GM21528 (cell line): Measurements from ENCODE around the gene LRRC74A.

Experiments
- ATAC-seq: cut with Tn5 transposase; IDR thresholded peaks from one replicate; pipeline ENCODE4 v1.9.1; 2021; ENCODE audit warnings: mild to moderate bottlenecking, moderate library complexity; ENCODE audit not compliant: unreplicated experiment, low FRiP score

Gene LRRC74A

GRCh38 chr14:76918256-76918781 is 92.1 kb downstream of the LRRC74A start:
- no peak for ATAC-seq

DNA sequence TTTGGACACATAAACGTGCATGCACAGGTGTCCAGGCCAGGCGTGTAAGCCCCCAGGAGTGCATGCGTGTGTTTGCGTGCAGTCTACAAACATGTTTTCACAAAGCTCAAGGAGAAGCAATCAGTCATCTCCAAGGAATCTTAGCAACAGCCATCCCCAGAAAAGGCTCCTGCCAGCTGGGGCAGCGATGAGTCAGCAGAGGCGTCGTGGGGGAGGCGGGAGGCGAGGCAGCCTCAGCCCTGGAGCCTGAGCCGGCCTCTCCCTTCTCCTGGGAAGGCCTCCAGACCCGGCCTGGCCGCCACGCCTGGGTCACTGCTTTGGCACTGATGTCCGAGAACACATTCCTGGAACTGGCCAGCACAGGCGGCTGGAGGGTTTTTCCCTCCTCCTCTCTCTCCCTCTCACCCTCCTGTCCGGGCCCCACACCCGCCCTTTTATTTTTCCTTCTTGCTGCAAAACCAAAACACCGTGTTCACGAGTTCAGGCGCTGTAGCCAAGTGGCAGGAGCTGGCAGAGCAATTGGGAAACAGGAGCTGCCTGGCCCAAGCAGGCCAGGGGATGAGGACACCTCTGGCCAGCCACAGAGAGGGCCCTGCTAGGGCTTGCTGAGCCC is 92.7 kb downstream of the LRRC74A start:
- ATAC-seq: no peak
